K562 (cell line): ENCODE data around the gene MALSU1. TPM values are rescaled to one million over a fixed set of nuclear protein-coding genes. Genes with fewer than 3 reads are reported as not detected.

Experiments used
- ARNT ChIP-seq, 2 experiments: fragments of 450-650 bp; IDR thresholded peaks; 2 replicates each; pipeline ENCODE4 v1.6.1; 2016; ENCODE audit warnings: mild to moderate bottlenecking in 1 of 2
- ATF6 ChIP-seq: sonication (generic); formaldehyde crosslinking; IDR thresholded peaks from 2 replicates; pipeline ENCODE4 v1.4.0; 2020; ENCODE audit warnings: mild to moderate bottlenecking, missing genetic modification reagents
- COPS2 ChIP-seq: fragments of 450-650 bp; conservative IDR thresholded peaks from 2 replicates; pipeline ENCODE4 v1.6.1; 2016; ENCODE audit warnings: mild to moderate bottlenecking, moderate library complexity
- CSDE1 ChIP-seq, 2 experiments: fragments of 450-650 bp; IDR thresholded peaks; 2 replicates each; pipeline ENCODE4 v1.6.1; 2016; ENCODE audit warnings: mild to moderate bottlenecking in 1 of 2
- GABPB1 ChIP-seq: sonication (generic); formaldehyde crosslinking; IDR thresholded peaks from 2 replicates; pipeline ENCODE4 v1.8.0; 2022; ENCODE audit warnings: mild to moderate bottlenecking, missing genetic modification reagents
- IRF2 ChIP-seq: sonication (generic); formaldehyde crosslinking; IDR thresholded peaks from 2 replicates; pipeline ENCODE4 v1.8.1; 2022; ENCODE audit warnings: mild to moderate bottlenecking, missing genetic modification reagents
- MCM5 ChIP-seq: fragments of 450-650 bp; IDR thresholded peaks from 2 replicates; pipeline ENCODE4 v1.6.1; 2016; ENCODE audit warnings: low read depth
- MED1 ChIP-seq: sonication (generic); formaldehyde crosslinking; IDR thresholded peaks from 2 replicates; pipeline ENCODE4 v1.8.1; 2023; ENCODE audit warnings: missing genetic modification reagents, borderline replicate concordance
- MTA2 ChIP-seq: fragments of 450-650 bp; IDR thresholded peaks from 2 replicates; pipeline ENCODE4 v1.6.1; 2016; ENCODE audit warnings: low read depth
- NR2C1 ChIP-seq, 2 experiments: fragments of 450-650 bp; IDR thresholded peaks; 2 replicates each; pipeline ENCODE4 v1.6.1; 2017; ENCODE audit warnings: mild to moderate bottlenecking in 2 of 2, antibody characterized with exemption in 1 of 2, inconsistent platforms in 1 of 2, missing compliant biosample characterization in 1 of 2, missing genetic modification characterization in 1 of 2
- NUFIP1 ChIP-seq: fragments of 450-650 bp; IDR thresholded peaks from 2 replicates; pipeline ENCODE4 v1.6.1; 2018; ENCODE audit not compliant: partially characterized antibody
- PBX2 ChIP-seq, 2 experiments: IDR thresholded peaks in 1 of 2; conservative IDR thresholded peaks in 1 of 2; 2 replicates each; pipeline ENCODE4 v1.6.1; 2016; ENCODE audit warnings: low read depth in 2 of 2, mild to moderate bottlenecking in 1 of 2, missing compliant biosample characterization in 1 of 2, missing genetic modification characterization in 1 of 2, moderate library complexity in 1 of 2
- POLR2H ChIP-seq: IDR thresholded peaks from 2 replicates; pipeline ENCODE4 v1.6.1; 2016; ENCODE audit warnings: missing genetic modification characterization, low read depth, mild to moderate bottlenecking, control low read depth, missing compliant biosample characterization, moderate library complexity
- SREBF1 ChIP-seq: fragments of 150-350 bp; IDR thresholded peaks from 2 replicates; pipeline ENCODE4 v1.6.1; 2014; ENCODE audit warnings: antibody characterized with exemption, low read depth, low read length, borderline replicate concordance
- ZNF324 ChIP-seq: fragments of 250-450 bp; sonication (Bioruptor Pico); IDR thresholded peaks from 2 replicates; pipeline ENCODE4 v1.4.0; 2020; ENCODE audit warnings: mild to moderate bottlenecking
- ZNF696 ChIP-seq: fragments of 250-450 bp; sonication (Bioruptor Pico); conservative IDR thresholded peaks from 2 replicates; pipeline ENCODE4 v1.4.0; 2020; ENCODE audit warnings: mild to moderate bottlenecking, moderate library complexity
- ZNF75A ChIP-seq: fragments of 450-650 bp; formaldehyde crosslinking; IDR thresholded peaks from 2 replicates; pipeline ENCODE4 v1.4.0; 2020; ENCODE audit warnings: mild to moderate bottlenecking
- polyA plus RNA-seq, 8 experiments: library from polyadenylated mRNA; depleted of rRNA in 4 of 8; stranded (reverse) in 5 of 8; unstranded in 3 of 8; fragments of >200 nt; fragmentation: Nextera tagmentation in 2 of 8; fragmentation: Illumina TruSeq in 1 of 8; extraction: Ambion mirVana in 2 of 8; extraction: Trizol in 1 of 8; gene quantifications; 2 replicates each; pipeline versions ENCODE4 v1.2.1 to v1.2.3, GENCODE V29; 2011 to 2014; ENCODE audit warnings: inconsistent platforms in 1 of 8, missing spikeins in 1 of 8
- total RNA-seq, 7 experiments: library from RNA; depleted of rRNA in 6 of 7; stranded (reverse); fragments of >200 nt in 6 of 7; fragmentation: Illumina TruSeq in 2 of 7; extraction: Trizol in 2 of 7; gene quantifications; 2 replicates each; pipeline versions ENCODE4 v1.2.1 to v1.2.3, GENCODE V29; 2011 to 2021; ENCODE audit warnings: low replicate concordance in 1 of 7
- TF ChIP-seq, protein P1 (sequence below), 3 experiments: IDR thresholded peaks in 2 of 3; conservative IDR thresholded peaks in 1 of 3; 2 replicates each; pipeline ENCODE4 v1.5.1; 2011 to 2012; ENCODE audit warnings: low read length in 3 of 3, mild to moderate bottlenecking in 3 of 3, control low read depth in 2 of 3, improper control_type of control experiment in 1 of 3, inconsistent platforms in 1 of 3, low read depth in 1 of 3, mixed read lengths in 1 of 3, moderate library complexity in 1 of 3; ENCODE audit not compliant: insufficient read depth in 2 of 3
- TF ChIP-seq, protein P2 (sequence below): fragments of 250-450 bp; sonication (Bioruptor Pico); IDR thresholded peaks from 2 replicates; pipeline ENCODE4 v1.8.0; 2022; ENCODE audit warnings: moderate library complexity, mild to moderate bottlenecking, inconsistent platforms
- TF ChIP-seq, protein P3 (sequence below): fragments of 250-450 bp; sonication (Bioruptor Pico); IDR thresholded peaks from 2 replicates; pipeline ENCODE4 v1.5.0; 2021

The MALSU1 gene
- total and polyA plus RNA-seq, 9 of the 15 experiments (the other 6 are each of a cell fraction or from before 2014, with no cell fraction given) = 12.3 to 308 (median 81.2) TPM

- TF ChIP-seq SREBF1 = no peak
- no peak for TF ChIP-seq COPS2
- TF ChIP-seq ZNF324 (CRISPR knock-in tag) = no peak
- TF ChIP-seq POLR2H (tag) = no peak
- TF ChIP-seq PBX2 (CRISPR knock-in tag; IDR thresholded peaks at IDR 0.05; ENCODE audit: low read depth) = no peak
- TF ChIP-seq PBX2 (tag; conservative IDR thresholded peaks at IDR 0.05; ENCODE audit: low read depth) = peak; percentile 89
- TF ChIP-seq, protein P1, sequence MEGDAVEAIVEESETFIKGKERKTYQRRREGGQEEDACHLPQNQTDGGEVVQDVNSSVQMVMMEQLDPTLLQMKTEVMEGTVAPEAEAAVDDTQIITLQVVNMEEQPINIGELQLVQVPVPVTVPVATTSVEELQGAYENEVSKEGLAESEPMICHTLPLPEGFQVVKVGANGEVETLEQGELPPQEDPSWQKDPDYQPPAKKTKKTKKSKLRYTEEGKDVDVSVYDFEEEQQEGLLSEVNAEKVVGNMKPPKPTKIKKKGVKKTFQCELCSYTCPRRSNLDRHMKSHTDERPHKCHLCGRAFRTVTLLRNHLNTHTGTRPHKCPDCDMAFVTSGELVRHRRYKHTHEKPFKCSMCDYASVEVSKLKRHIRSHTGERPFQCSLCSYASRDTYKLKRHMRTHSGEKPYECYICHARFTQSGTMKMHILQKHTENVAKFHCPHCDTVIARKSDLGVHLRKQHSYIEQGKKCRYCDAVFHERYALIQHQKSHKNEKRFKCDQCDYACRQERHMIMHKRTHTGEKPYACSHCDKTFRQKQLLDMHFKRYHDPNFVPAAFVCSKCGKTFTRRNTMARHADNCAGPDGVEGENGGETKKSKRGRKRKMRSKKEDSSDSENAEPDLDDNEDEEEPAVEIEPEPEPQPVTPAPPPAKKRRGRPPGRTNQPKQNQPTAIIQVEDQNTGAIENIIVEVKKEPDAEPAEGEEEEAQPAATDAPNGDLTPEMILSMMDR (IDR thresholded peaks at IDR 0.05 in 2 of 3, conservative IDR thresholded peaks at IDR 0.05 in 1 of 3; ENCODE audit: insufficient read depth in 2 of 3, low read depth in 1 of 3, low read length in 3 of 3) = peak; percentile 85 to 93 (median 93)
- TF ChIP-seq NUFIP1 = no peak
- peak; percentile 67 for TF ChIP-seq GABPB1 (CRISPR knock-in tag)
- no peak for TF ChIP-seq ATF6 (CRISPR knock-in tag)
- TF ChIP-seq MTA2 = no peak
- TF ChIP-seq, protein P2, sequence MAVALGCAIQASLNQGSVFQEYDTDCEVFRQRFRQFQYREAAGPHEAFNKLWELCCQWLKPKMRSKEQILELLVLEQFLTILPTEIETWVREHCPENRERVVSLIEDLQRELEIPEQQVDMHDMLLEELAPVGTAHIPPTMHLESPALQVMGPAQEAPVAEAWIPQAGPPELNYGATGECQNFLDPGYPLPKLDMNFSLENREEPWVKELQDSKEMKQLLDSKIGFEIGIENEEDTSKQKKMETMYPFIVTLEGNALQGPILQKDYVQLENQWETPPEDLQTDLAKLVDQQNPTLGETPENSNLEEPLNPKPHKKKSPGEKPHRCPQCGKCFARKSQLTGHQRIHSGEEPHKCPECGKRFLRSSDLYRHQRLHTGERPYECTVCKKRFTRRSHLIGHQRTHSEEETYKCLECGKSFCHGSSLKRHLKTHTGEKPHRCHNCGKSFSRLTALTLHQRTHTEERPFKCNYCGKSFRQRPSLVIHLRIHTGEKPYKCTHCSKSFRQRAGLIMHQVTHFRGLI (CRISPR knock-in tag) = no peak
- TF ChIP-seq MCM5 = no peak
- TF ChIP-seq IRF2 (CRISPR knock-in tag) = no peak
- no peak for TF ChIP-seq ZNF75A
- TF ChIP-seq ARNT (IDR thresholded peaks at IDR 0.05) = peak; percentile 44 to 87; a peak in 3 of 4 replicates
- TF ChIP-seq MED1 = no peak
- no peak for TF ChIP-seq CSDE1 (IDR thresholded peaks at IDR 0.05)
- no peak for TF ChIP-seq NR2C1 (IDR thresholded peaks at IDR 0.05)
- no peak for TF ChIP-seq NR2C1 (tag; IDR thresholded peaks at IDR 0.05)
- TF ChIP-seq, protein P3, sequence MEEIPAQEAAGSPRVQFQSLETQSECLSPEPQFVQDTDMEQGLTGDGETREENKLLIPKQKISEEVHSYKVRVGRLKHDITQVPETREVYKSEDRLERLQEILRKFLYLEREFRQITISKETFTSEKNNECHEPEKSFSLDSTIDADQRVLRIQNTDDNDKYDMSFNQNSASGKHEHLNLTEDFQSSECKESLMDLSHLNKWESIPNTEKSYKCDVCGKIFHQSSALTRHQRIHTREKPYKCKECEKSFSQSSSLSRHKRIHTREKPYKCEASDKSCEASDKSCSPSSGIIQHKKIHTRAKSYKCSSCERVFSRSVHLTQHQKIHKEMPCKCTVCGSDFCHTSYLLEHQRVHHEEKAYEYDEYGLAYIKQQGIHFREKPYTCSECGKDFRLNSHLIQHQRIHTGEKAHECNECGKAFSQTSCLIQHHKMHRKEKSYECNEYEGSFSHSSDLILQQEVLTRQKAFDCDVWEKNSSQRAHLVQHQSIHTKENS (CRISPR knock-in tag) = no peak
- no peak for TF ChIP-seq ZNF696 (CRISPR knock-in tag)
These were observed 26.0 kb upstream of the MALSU1 start (continued) for GRCh38 chr7:23273141-23273599.
